ENCODE data around the gene PHLPP1. TPM values are rescaled to one million over a fixed set of nuclear protein-coding genes. Genes with fewer than 3 reads are reported as not detected.
"Not testable (repeated sequence)": the region's sequence is repeated elsewhere in the genome, so short reads cannot be mapped to it uniquely, and the experiment has no call there.

PHLPP1 gene
- total and polyA plus RNA-seq, 2 donors (not counting 1 experiment from before 2014, with no cell fraction given), result 3.6 to 5.0 TPM

DNA sequence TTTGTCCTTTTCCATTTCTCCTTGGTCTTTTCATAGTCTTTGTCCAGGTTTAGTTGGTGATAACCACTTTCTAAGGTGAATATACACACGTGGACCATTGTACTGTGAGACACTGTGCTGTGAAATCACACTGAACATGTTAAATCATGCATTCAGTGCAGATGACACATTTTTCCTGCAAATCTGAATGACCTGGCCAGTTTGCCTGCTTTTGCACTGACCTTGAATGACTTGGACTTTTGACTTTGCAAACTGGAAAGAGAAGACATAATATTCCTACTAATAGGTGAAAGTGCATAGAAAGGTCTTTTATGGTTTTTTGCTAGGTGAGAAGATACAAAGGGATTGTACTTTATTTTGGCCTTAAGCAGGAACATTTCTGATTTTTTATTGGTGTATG lies 21.7 kb upstream of the PHLPP1 start:
- TF ChIP-seq, protein P1, sequence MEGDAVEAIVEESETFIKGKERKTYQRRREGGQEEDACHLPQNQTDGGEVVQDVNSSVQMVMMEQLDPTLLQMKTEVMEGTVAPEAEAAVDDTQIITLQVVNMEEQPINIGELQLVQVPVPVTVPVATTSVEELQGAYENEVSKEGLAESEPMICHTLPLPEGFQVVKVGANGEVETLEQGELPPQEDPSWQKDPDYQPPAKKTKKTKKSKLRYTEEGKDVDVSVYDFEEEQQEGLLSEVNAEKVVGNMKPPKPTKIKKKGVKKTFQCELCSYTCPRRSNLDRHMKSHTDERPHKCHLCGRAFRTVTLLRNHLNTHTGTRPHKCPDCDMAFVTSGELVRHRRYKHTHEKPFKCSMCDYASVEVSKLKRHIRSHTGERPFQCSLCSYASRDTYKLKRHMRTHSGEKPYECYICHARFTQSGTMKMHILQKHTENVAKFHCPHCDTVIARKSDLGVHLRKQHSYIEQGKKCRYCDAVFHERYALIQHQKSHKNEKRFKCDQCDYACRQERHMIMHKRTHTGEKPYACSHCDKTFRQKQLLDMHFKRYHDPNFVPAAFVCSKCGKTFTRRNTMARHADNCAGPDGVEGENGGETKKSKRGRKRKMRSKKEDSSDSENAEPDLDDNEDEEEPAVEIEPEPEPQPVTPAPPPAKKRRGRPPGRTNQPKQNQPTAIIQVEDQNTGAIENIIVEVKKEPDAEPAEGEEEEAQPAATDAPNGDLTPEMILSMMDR (conservative IDR thresholded peaks at IDR 0.05 in 1 of 2, IDR thresholded peaks at IDR 0.05 in 1 of 2; ENCODE audit: low read depth in 1 of 2, low read length in 2 of 2), result no peak
- TF ChIP-seq EZH2 (IDR thresholded peaks at IDR 0.05; ENCODE audit: low read length, missing control alignments), result no peak
- H4K20me1 ChIP-seq (ENCODE audit: control insufficient read depth, extremely low read depth, insufficient read depth, low read length), result no peaks in the 10 kb centered on the region
- H3K36me3 ChIP-seq (ENCODE audit: control insufficient read depth, insufficient read depth, low read length), result no peaks in the 10 kb centered on the region
- DNase-seq (ENCODE audit: low read depth in 2 of 2), result no peak
- no peaks in the 10 kb centered on the region for H3K4me1 ChIP-seq (ENCODE audit: control insufficient read depth, extremely low read depth, insufficient read depth, low read length)
- no peak overlapping the region for H3K9ac ChIP-seq (ENCODE audit: insufficient read depth, low read length)
- no peak overlapping the region for H3K27ac ChIP-seq (ENCODE audit: insufficient read depth, low read length)
- H2AFZ ChIP-seq (ENCODE audit: low read length), result no peak overlapping the region
- H3K9me3 ChIP-seq (ENCODE audit: control insufficient read depth, insufficient read depth, low read depth, low read length), result peaks cover 2% of the 10 kb centered on the region
- H3K27me3 ChIP-seq (ENCODE audit: control insufficient read depth, insufficient read depth, low read length), result peaks cover 3% of the 10 kb centered on the region
- H3K4me3 ChIP-seq (replicated peaks in 1 of 4; ENCODE audit: control extremely low read depth in 1 of 4, insufficient read depth in 1 of 4, low read depth in 3 of 4, low read length in 4 of 4), result no peak overlapping the region
- H3K79me2 ChIP-seq (ENCODE audit: control insufficient read depth, insufficient read depth, low read length), result no peaks in the 10 kb centered on the region
- no peak overlapping the region for H3K4me2 ChIP-seq (ENCODE audit: extremely low read depth, insufficient read depth, low read length)

DNA sequence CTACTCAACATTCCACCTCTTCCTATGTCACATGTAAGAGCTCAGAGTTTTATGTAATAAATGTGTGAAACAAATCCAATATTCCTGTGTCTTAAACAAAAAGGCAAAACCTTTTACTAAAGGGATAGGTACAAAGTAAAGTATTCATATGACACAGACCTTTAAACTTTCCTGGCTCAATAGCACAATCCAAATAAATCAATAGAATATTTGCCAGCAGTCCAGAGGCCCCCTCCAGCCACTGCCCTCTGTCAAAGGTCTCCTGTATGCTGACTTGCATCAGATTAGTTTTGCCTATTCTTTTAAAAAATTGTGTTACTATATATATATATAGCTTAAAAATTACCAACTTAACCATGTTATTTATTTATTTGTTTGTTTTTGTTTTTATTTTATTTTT lies 17.7 kb upstream of the PHLPP1 start:
- no peak overlapping the region for H2AFZ ChIP-seq (ENCODE audit: low read length)
- no peak overlapping the region for H3K4me3 ChIP-seq (replicated peaks in 1 of 4; ENCODE audit: control extremely low read depth in 1 of 4, insufficient read depth in 1 of 4, low read depth in 3 of 4, low read length in 4 of 4)
- H3K27me3 ChIP-seq (ENCODE audit: control insufficient read depth, insufficient read depth, low read length), result no peaks in the 10 kb centered on the region
- H3K4me1 ChIP-seq (ENCODE audit: control insufficient read depth, extremely low read depth, insufficient read depth, low read length), result no peaks in the 10 kb centered on the region
- no peaks in the 10 kb centered on the region for H3K9me3 ChIP-seq (ENCODE audit: control insufficient read depth, insufficient read depth, low read depth, low read length)
- H3K27ac ChIP-seq (ENCODE audit: insufficient read depth, low read length), result no peak overlapping the region
- no peak overlapping the region for H3K4me2 ChIP-seq (ENCODE audit: extremely low read depth, insufficient read depth, low read length)
- no peaks in the 10 kb centered on the region for H4K20me1 ChIP-seq (ENCODE audit: control insufficient read depth, extremely low read depth, insufficient read depth, low read length)
- no peaks in the 10 kb centered on the region for H3K36me3 ChIP-seq (ENCODE audit: control insufficient read depth, insufficient read depth, low read length)
- no peaks in the 10 kb centered on the region for H3K79me2 ChIP-seq (ENCODE audit: control insufficient read depth, insufficient read depth, low read length)
- no peak for DNase-seq (ENCODE audit: low read depth in 2 of 2)
- no peak overlapping the region for H3K9ac ChIP-seq (ENCODE audit: insufficient read depth, low read length)
- TF ChIP-seq, protein P1 (conservative IDR thresholded peaks at IDR 0.05 in 1 of 2, IDR thresholded peaks at IDR 0.05 in 1 of 2; ENCODE audit: low read depth in 1 of 2, low read length in 2 of 2), result no peak
- no peak for TF ChIP-seq EZH2 (IDR thresholded peaks at IDR 0.05; ENCODE audit: low read length, missing control alignments)

- Histone ChIP-seq H3K27me3 (ENCODE audit: control insufficient read depth, insufficient read depth, low read length) (peaks cover 2% of the 10 kb centered on the region), H3K9me3 (ENCODE audit: control insufficient read depth, insufficient read depth, low read depth, low read length) (no peaks in the 10 kb centered on the region), H3K9ac (ENCODE audit: insufficient read depth, low read length) (no peak overlapping the region), H3K4me3 (replicated peaks in 1 of 4; ENCODE audit: control extremely low read depth in 1 of 4, insufficient read depth in 1 of 4, low read depth in 3 of 4, low read length in 4 of 4) (no peak overlapping the region), H3K27ac (ENCODE audit: insufficient read depth, low read length) (no peak overlapping the region), H3K79me2 (ENCODE audit: control insufficient read depth, insufficient read depth, low read length) (no peaks in the 10 kb centered on the region), H3K36me3 (ENCODE audit: control insufficient read depth, insufficient read depth, low read length) (no peaks in the 10 kb centered on the region), H3K4me1 (ENCODE audit: control insufficient read depth, extremely low read depth, insufficient read depth, low read length) (no peaks in the 10 kb centered on the region), H2AFZ (ENCODE audit: low read length) (no peak overlapping the region), H4K20me1 (ENCODE audit: control insufficient read depth, extremely low read depth, insufficient read depth, low read length) (no peaks in the 10 kb centered on the region), H3K4me2 (ENCODE audit: extremely low read depth, insufficient read depth, low read length) (no peak overlapping the region)
- no peak for DNase-seq (ENCODE audit: low read depth in 2 of 2)
- TF ChIP-seq, protein P1 (conservative IDR thresholded peaks at IDR 0.05 in 1 of 2, IDR thresholded peaks at IDR 0.05 in 1 of 2; ENCODE audit: low read depth in 1 of 2, low read length in 2 of 2), result no peak
- TF ChIP-seq EZH2 (IDR thresholded peaks at IDR 0.05; ENCODE audit: low read length, missing control alignments), result no peak
These were observed 13.1 kb upstream of the PHLPP1 start for GRCh38 chr18:62702259-62702658.

GRCh38 chr18:62706879-62707278 lies 8.5 kb upstream of the PHLPP1 start:
- not testable (repeated sequence) for H3K79me2 ChIP-seq (ENCODE audit: control insufficient read depth, insufficient read depth, low read length); H3K27ac ChIP-seq (ENCODE audit: insufficient read depth, low read length); H3K9ac ChIP-seq (ENCODE audit: insufficient read depth, low read length); H3K4me3 ChIP-seq (replicated peaks in 1 of 4; ENCODE audit: control extremely low read depth in 1 of 4, insufficient read depth in 1 of 4, low read depth in 3 of 4, low read length in 4 of 4); H3K27me3 ChIP-seq (ENCODE audit: control insufficient read depth, insufficient read depth, low read length); H2AFZ ChIP-seq (ENCODE audit: low read length); H3K9me3 ChIP-seq (ENCODE audit: control insufficient read depth, insufficient read depth, low read depth, low read length); DNase-seq (ENCODE audit: low read depth in 2 of 2); H3K4me2 ChIP-seq (ENCODE audit: extremely low read depth, insufficient read depth, low read length); H3K36me3 ChIP-seq (ENCODE audit: control insufficient read depth, insufficient read depth, low read length); H3K4me1 ChIP-seq (ENCODE audit: control insufficient read depth, extremely low read depth, insufficient read depth, low read length); H4K20me1 ChIP-seq (ENCODE audit: control insufficient read depth, extremely low read depth, insufficient read depth, low read length)

DNA sequence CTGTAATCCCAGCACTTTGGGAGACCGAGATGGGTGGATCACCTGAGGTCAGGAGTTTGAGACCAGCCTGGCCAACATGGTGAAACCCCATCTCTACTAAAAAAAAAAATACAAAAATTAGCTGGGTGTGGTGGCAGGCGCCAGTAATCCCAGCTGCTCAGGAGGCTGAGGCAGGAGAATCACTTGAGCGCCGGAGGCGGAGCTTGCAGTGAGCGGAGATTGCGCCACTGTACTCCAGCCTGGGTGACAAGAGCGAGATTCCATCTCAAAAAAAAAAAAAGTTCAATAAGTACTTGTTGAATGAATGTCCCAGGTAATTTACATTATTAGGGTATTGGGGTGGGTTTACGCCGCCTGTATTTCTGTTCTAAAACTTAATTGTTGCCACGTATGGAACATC lies 5.4 kb upstream of the PHLPP1 start:
- H3K79me2 ChIP-seq (ENCODE audit: control insufficient read depth, insufficient read depth, low read length); H3K4me3 ChIP-seq (replicated peaks in 1 of 4; ENCODE audit: control extremely low read depth in 1 of 4, insufficient read depth in 1 of 4, low read depth in 3 of 4, low read length in 4 of 4); H3K36me3 ChIP-seq (ENCODE audit: control insufficient read depth, insufficient read depth, low read length); H3K4me1 ChIP-seq (ENCODE audit: control insufficient read depth, extremely low read depth, insufficient read depth, low read length); H3K4me2 ChIP-seq (ENCODE audit: extremely low read depth, insufficient read depth, low read length); H3K9me3 ChIP-seq (ENCODE audit: control insufficient read depth, insufficient read depth, low read depth, low read length); H2AFZ ChIP-seq (ENCODE audit: low read length); H3K27me3 ChIP-seq (ENCODE audit: control insufficient read depth, insufficient read depth, low read length); H3K27ac ChIP-seq (ENCODE audit: insufficient read depth, low read length); H4K20me1 ChIP-seq (ENCODE audit: control insufficient read depth, extremely low read depth, insufficient read depth, low read length); DNase-seq (ENCODE audit: low read depth in 2 of 2); H3K9ac ChIP-seq (ENCODE audit: insufficient read depth, low read length): not testable (repeated sequence)
